ENCODE data around the gene MECR.

MECR gene

GRCh38 chr1:29230553-29231378 lies at the start of gene MECR:
Gene MECR (minus strand): TSS chr1:29230934. CDS start chr1:29230906, 28 bp downstream.
- Mint-ChIP-seq H3K36me3 (ENCODE audit: low read depth) (no peaks in the 10 kb centered on the region), H3K27me3 (ENCODE audit: low read depth) (peaks cover 31% of the 10 kb centered on the region), H3K9me3 (no peaks in the 10 kb centered on the region), H3K4me3 (peak within 1 kb of the TSS; percentile 94), H3K27ac (peak within 1 kb of the TSS; percentile 89), H3K4me1 (ENCODE audit: low read depth) (peaks cover 18% of the 10 kb centered on the region)

GRCh38 chr1:29279951-29280391 lies 49.2 kb upstream of the MECR start:
- peaks cover 4% of the 10 kb centered on the region for H3K4me1 Mint-ChIP-seq (ENCODE audit: low read depth)
- no peak overlapping the region for H3K27ac Mint-ChIP-seq
- no peaks in the 10 kb centered on the region for H3K36me3 Mint-ChIP-seq (ENCODE audit: low read depth)
- no peaks in the 10 kb centered on the region for H3K9me3 Mint-ChIP-seq
- H3K27me3 Mint-ChIP-seq (ENCODE audit: low read depth): peaks cover 4% of the 10 kb centered on the region
- H3K4me3 Mint-ChIP-seq: no peak overlapping the region

- peaks cover 4% of the 10 kb centered on the region for H3K27me3 Mint-ChIP-seq (ENCODE audit: low read depth)
- no peak overlapping the region for H3K4me3 Mint-ChIP-seq
- peaks cover 4% of the 10 kb centered on the region for H3K4me1 Mint-ChIP-seq (ENCODE audit: low read depth)
- H3K9me3 Mint-ChIP-seq: no peaks in the 10 kb centered on the region
- no peaks in the 10 kb centered on the region for H3K36me3 Mint-ChIP-seq (ENCODE audit: low read depth)
- H3K27ac Mint-ChIP-seq: no peak overlapping the region
Observed at GRCh38 chr1:29279406-29279805, 48.7 kb upstream of the MECR start.

GRCh38 chr1:29278124-29278523 lies 47.4 kb upstream of the MECR start:
- Mint-ChIP-seq H3K4me3 (no peak overlapping the region), H3K27ac (no peak overlapping the region), H3K27me3 (ENCODE audit: low read depth) (peaks cover 4% of the 10 kb centered on the region)

GRCh38 chr1:29275435-29275834 lies 44.7 kb upstream of the MECR start:
- H3K4me1 Mint-ChIP-seq (ENCODE audit: low read depth): no peaks in the 10 kb centered on the region
- H3K36me3 Mint-ChIP-seq (ENCODE audit: low read depth): no peaks in the 10 kb centered on the region
- H3K27me3 Mint-ChIP-seq (ENCODE audit: low read depth): peaks cover 17% of the 10 kb centered on the region
- H3K4me3 Mint-ChIP-seq: no peak overlapping the region
- H3K9me3 Mint-ChIP-seq: no peaks in the 10 kb centered on the region
- no peak overlapping the region for H3K27ac Mint-ChIP-seq

More at GRCh38 chr1:29278124-29278523, 47.4 kb upstream of the MECR start:
- H3K4me1 Mint-ChIP-seq (ENCODE audit: low read depth): no peaks in the 10 kb centered on the region
- H3K9me3 Mint-ChIP-seq: no peaks in the 10 kb centered on the region
- no peaks in the 10 kb centered on the region for H3K36me3 Mint-ChIP-seq (ENCODE audit: low read depth)

GRCh38 chr1:29272147-29272907 lies 41.6 kb upstream of the MECR start:
- Mint-ChIP-seq H3K27me3 (ENCODE audit: low read depth) (peaks cover 28% of the 10 kb centered on the region), H3K4me1 (ENCODE audit: low read depth) (no peaks in the 10 kb centered on the region), H3K4me3 (no peak overlapping the region), H3K36me3 (ENCODE audit: low read depth) (no peaks in the 10 kb centered on the region), H3K27ac (no peak overlapping the region), H3K9me3 (no peaks in the 10 kb centered on the region)

- peaks cover 34% of the 10 kb centered on the region for H3K27me3 Mint-ChIP-seq (ENCODE audit: low read depth)
- no peaks in the 10 kb centered on the region for H3K36me3 Mint-ChIP-seq (ENCODE audit: low read depth)
- H3K4me1 Mint-ChIP-seq (ENCODE audit: low read depth): no peaks in the 10 kb centered on the region
- H3K4me3 Mint-ChIP-seq: no peak overlapping the region
- H3K27ac Mint-ChIP-seq: no peak overlapping the region
- no peaks in the 10 kb centered on the region for H3K9me3 Mint-ChIP-seq
Observed at GRCh38 chr1:29271724-29272123, 41.0 kb upstream of the MECR start.

- H3K27ac Mint-ChIP-seq: no peak overlapping the region
- H3K4me3 Mint-ChIP-seq: no peak overlapping the region
- H3K9me3 Mint-ChIP-seq: no peaks in the 10 kb centered on the region
- no peaks in the 10 kb centered on the region for H3K36me3 Mint-ChIP-seq (ENCODE audit: low read depth)
- peaks cover 39% of the 10 kb centered on the region for H3K27me3 Mint-ChIP-seq (ENCODE audit: low read depth)
- no peaks in the 10 kb centered on the region for H3K4me1 Mint-ChIP-seq (ENCODE audit: low read depth)
Observed at GRCh38 chr1:29270929-29271521, 40.3 kb upstream of the MECR start.

GRCh38 chr1:29269382-29269781 lies 38.6 kb upstream of the MECR start:
- Mint-ChIP-seq H3K4me3 (no peak overlapping the region), H3K36me3 (ENCODE audit: low read depth) (no peaks in the 10 kb centered on the region), H3K27ac (no peak overlapping the region), H3K4me1 (ENCODE audit: low read depth) (no peaks in the 10 kb centered on the region), H3K9me3 (no peaks in the 10 kb centered on the region), H3K27me3 (ENCODE audit: low read depth) (peaks cover 47% of the 10 kb centered on the region)

GRCh38 chr1:29267321-29268070 lies 36.8 kb upstream of the MECR start:
- Mint-ChIP-seq H3K36me3 (ENCODE audit: low read depth) (no peaks in the 10 kb centered on the region), H3K27ac (no peak overlapping the region), H3K4me3 (no peak overlapping the region), H3K27me3 (ENCODE audit: low read depth) (peaks cover 51% of the 10 kb centered on the region), H3K9me3 (no peaks in the 10 kb centered on the region), H3K4me1 (ENCODE audit: low read depth) (no peaks in the 10 kb centered on the region)

GRCh38 chr1:29266912-29267311 lies 36.2 kb upstream of the MECR start:
- Mint-ChIP-seq H3K27me3 (ENCODE audit: low read depth) (peaks cover 52% of the 10 kb centered on the region), H3K36me3 (ENCODE audit: low read depth) (no peaks in the 10 kb centered on the region), H3K4me1 (ENCODE audit: low read depth) (no peaks in the 10 kb centered on the region), H3K27ac (no peak overlapping the region), H3K9me3 (no peaks in the 10 kb centered on the region), H3K4me3 (no peak overlapping the region)

GRCh38 chr1:29264773-29265389 lies 34.1 kb upstream of the MECR start:
- peaks cover 62% of the 10 kb centered on the region for H3K27me3 Mint-ChIP-seq (ENCODE audit: low read depth)

GRCh38 chr1:29260531-29260930 lies 29.8 kb upstream of the MECR start:
- no peaks in the 10 kb centered on the region for H3K9me3 Mint-ChIP-seq
- peaks cover 5% of the 10 kb centered on the region for H3K4me1 Mint-ChIP-seq (ENCODE audit: low read depth)
- no peak overlapping the region for H3K4me3 Mint-ChIP-seq
- H3K27me3 Mint-ChIP-seq (ENCODE audit: low read depth): peaks cover 57% of the 10 kb centered on the region
- no peaks in the 10 kb centered on the region for H3K36me3 Mint-ChIP-seq (ENCODE audit: low read depth)
- H3K27ac Mint-ChIP-seq: no peak overlapping the region

More at GRCh38 chr1:29264773-29265389, 34.1 kb upstream of the MECR start:
- no peak overlapping the region for H3K4me3 Mint-ChIP-seq
- H3K4me1 Mint-ChIP-seq (ENCODE audit: low read depth): peaks cover 5% of the 10 kb centered on the region
- no peak overlapping the region for H3K27ac Mint-ChIP-seq
- H3K9me3 Mint-ChIP-seq: no peaks in the 10 kb centered on the region
- no peaks in the 10 kb centered on the region for H3K36me3 Mint-ChIP-seq (ENCODE audit: low read depth)
